ENCODE results near the gene SCRN2.
A peak's percentile ranks its signal among the peaks of the same experiment; 100 is the strongest.

SCRN2 gene

GRCh38 chr17:47844814-47845715 is 4.0 kb upstream of the SCRN2 start:
- TF ChIP-seq GATA2 (IDR thresholded peaks at IDR 0.05; ENCODE audit: low read depth, low read length) = no peak
- TF ChIP-seq GATA3 (IDR thresholded peaks at IDR 0.05; ENCODE audit: low read depth, low read length) = no peak

DNA sequence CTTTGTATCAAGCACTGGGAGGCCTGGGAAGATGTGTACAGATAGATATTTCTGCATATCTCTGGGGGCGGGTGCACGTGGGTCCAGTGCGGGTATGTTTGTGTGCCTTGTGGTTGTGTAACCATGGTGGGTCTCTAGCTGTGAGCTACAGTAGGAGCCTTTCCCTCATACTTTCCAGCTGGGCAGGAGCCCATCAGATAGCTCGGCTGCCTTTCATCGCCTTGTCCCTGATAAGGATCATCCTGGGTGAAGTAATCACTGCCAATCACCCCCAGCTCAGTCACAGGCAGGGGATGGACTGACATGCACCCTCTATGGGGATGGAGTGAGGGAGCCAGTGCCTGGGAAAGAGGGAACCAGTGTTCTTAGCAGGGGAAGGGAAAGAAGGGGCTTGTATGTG is 3.2 kb upstream of the SCRN2 start:
- TF ChIP-seq GATA2 (IDR thresholded peaks at IDR 0.05; ENCODE audit: low read depth, low read length) (peak; percentile 96), GATA3 (IDR thresholded peaks at IDR 0.05; ENCODE audit: low read depth, low read length) (no peak)

DNA sequence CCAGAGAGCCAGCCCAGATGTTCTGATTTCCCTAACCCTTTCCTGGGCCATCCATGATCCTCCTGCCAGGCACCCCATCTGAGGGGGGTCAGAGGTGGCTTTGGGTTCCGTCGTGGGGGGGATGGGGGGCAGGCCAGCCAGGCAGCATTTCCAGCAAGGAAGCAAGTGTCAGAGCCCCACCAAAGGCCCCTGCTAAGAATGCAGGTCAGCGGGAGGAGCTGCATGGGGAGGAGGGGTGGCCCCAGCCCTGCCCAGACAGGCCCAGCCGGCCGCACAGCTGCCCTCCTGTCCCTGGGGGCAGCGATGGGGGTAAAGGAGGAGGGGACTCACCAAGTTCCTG is 2.3 kb upstream of the SCRN2 start:
- TF ChIP-seq GATA3 (IDR thresholded peaks at IDR 0.05; ENCODE audit: low read depth, low read length) = no peak
- no peak for TF ChIP-seq GATA2 (IDR thresholded peaks at IDR 0.05; ENCODE audit: low read depth, low read length)

DNA sequence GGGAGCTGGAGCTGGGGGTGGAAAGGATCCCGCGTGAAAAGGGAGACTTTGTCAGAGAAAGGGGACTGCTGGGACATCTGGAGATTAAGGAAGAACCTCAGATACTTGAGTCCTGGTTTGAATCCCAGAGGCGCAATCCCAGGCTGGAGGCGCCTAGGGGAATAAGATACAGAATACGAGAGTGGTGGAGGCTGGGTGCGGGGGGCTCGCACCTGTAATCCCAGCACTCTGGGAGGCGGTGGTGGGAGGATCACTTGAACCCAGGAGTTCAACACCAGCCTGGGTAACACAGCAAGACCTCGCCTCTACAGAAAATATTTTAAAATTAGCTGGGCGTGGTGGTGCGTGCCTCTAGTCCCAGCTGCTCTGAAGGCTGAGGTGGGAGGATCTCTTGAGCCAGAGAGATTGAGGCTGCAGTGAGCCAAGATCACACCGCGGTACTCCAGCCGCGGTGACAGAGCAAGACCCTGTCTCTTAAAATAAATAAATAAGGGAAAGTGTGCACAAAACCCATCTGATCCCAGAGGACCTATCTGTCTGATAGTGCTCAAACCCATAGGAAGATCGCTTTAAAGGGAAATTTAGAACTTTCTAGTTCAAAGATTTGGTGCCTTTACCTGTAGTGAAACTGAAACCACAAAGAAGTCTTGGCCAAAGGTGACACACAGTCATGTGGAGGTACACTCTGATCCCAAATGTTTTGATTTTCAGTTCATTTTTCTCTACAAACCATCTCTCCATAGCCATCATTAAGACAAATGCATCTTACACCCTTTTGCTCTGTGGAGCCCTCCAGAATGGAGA is 617 bp upstream of the SCRN2 start:
- no peak for TF ChIP-seq GATA2 (IDR thresholded peaks at IDR 0.05; ENCODE audit: low read depth, low read length)
- TF ChIP-seq GATA3 (IDR thresholded peaks at IDR 0.05; ENCODE audit: low read depth, low read length) = no peak

GRCh38 chr17:47840001-47840741 is 902 bp downstream of the SCRN2 start:
- TF ChIP-seq GATA2 (IDR thresholded peaks at IDR 0.05; ENCODE audit: low read depth, low read length) (no peak), GATA3 (IDR thresholded peaks at IDR 0.05; ENCODE audit: low read depth, low read length) (no peak)

DNA sequence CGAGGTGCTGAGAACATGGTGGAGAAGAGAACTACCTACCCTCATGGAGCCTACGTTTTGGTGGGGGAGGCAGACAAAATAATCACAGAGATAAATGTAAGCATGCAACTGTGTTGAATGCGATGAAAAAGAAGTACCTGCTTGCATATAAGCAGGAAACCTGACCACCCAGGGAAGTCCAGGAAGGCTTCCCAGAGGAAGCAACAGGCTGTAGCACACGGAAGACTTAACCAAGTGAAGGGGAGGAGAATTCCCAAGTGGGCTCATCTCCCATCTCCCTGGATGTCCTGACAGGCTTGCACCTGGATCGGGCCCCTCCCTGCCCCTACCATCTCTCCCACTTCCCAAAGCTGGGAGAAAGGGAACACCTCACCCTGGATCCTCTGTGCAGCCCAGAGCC is 2.0 kb downstream of the SCRN2 start:
- TF ChIP-seq GATA3 (IDR thresholded peaks at IDR 0.05; ENCODE audit: low read depth, low read length) = no peak
- TF ChIP-seq GATA2 (IDR thresholded peaks at IDR 0.05; ENCODE audit: low read depth, low read length) = no peak

GRCh38 chr17:47838636-47839035 is 2.4 kb downstream of the SCRN2 start:
- TF ChIP-seq GATA2 (IDR thresholded peaks at IDR 0.05; ENCODE audit: low read depth, low read length) = no peak
- no peak for TF ChIP-seq GATA3 (IDR thresholded peaks at IDR 0.05; ENCODE audit: low read depth, low read length)

DNA sequence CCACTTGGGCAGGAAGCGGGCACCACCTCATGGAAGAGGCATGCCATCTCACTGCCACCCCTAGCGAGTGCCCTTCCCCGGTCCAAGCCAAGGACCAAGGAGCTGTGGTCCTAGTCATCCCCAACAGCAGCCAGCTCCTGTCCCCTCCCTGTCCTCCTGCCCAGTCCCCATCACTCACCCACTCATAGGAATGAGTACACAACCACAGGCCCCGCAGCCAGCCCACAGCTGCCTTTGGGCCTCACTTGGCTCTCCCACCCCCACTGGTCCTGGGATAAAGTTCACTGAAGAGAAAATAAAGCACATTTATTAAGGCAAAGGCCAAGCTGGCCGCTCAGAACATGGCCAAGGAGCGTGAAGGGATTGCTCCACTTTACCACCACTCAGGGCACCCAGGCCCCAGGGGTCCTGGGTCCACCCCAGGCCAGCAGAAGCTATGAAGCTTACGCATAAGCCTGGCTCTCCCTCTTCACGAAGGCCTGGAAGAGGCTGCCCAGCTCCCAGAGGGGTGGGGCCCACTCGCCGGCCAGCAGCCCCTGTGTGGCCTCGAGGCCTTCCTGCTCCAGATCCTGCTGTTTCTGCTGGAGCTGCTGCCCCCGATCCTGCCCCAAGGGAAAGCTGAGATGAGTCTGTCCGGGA is 3.6 kb downstream of the SCRN2 start:
- TF ChIP-seq GATA3 (IDR thresholded peaks at IDR 0.05; ENCODE audit: low read depth, low read length) (no peak), GATA2 (IDR thresholded peaks at IDR 0.05; ENCODE audit: low read depth, low read length) (no peak)

GRCh38 chr17:47836601-47837000 is 4.5 kb downstream of the SCRN2 start:
- TF ChIP-seq GATA2 (IDR thresholded peaks at IDR 0.05; ENCODE audit: low read depth, low read length) (no peak), GATA3 (IDR thresholded peaks at IDR 0.05; ENCODE audit: low read depth, low read length) (no peak)

- no peak for TF ChIP-seq GATA2 (IDR thresholded peaks at IDR 0.05; ENCODE audit: low read depth, low read length)
- TF ChIP-seq GATA3 (IDR thresholded peaks at IDR 0.05; ENCODE audit: low read depth, low read length) = no peak
Observed at GRCh38 chr17:47834756-47835155, 6.3 kb downstream of the SCRN2 start.

DNA sequence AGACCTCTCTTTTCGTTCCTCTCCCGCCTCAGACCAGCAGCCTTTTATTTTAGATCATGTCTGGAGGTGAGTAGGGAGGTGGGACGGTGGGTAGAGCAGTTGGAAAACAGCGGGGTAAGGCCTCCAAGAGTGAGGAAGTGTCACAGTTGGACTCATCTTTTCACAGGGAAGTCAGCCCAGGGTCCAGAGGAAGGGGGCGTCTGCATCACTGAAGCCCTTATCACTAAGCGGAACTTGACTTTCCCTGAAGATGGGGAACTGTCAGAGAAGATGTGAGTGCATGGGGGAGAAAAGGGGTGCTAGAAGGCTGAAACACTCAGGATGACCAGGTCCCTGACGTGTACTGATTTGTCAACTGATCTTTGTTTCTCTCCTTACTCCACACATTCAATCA is 9.1 kb downstream of the SCRN2 start:
- TF ChIP-seq GATA2 (IDR thresholded peaks at IDR 0.05; ENCODE audit: low read depth, low read length) = no peak
- TF ChIP-seq GATA3 (IDR thresholded peaks at IDR 0.05; ENCODE audit: low read depth, low read length) = no peak

- no peak for TF ChIP-seq GATA3 (IDR thresholded peaks at IDR 0.05; ENCODE audit: low read depth, low read length)
- TF ChIP-seq GATA2 (IDR thresholded peaks at IDR 0.05; ENCODE audit: low read depth, low read length) = no peak
Observed at GRCh38 chr17:47831003-47831933, 9.8 kb downstream of the SCRN2 start, which contains the start of the genes LRRC46 and MRPL10. Gene LRRC46 (plus strand): TSS chr17:47831670. CDS start chr17:47831990, 320 bp downstream. Gene MRPL10 (minus strand): TSS chr17:47831541. CDS start chr17:47831511, 30 bp downstream.

All from SH-SY5Y (cell line).